ENCODE results near the gene OTOP3.
A peak's percentile ranks its signal among the peaks of the same experiment; 100 is the strongest.

The OTOP3 gene

GRCh38 chr17:74939534-74939933, 3.8 kb downstream of the OTOP3 start:
- no peak for DNase-seq (ENCODE audit: low spot score)

GRCh38 chr17:74941128-74941725, 5.5 kb downstream of the OTOP3 start:
- DNase-seq (ENCODE audit: low spot score), result no peak

DNA sequence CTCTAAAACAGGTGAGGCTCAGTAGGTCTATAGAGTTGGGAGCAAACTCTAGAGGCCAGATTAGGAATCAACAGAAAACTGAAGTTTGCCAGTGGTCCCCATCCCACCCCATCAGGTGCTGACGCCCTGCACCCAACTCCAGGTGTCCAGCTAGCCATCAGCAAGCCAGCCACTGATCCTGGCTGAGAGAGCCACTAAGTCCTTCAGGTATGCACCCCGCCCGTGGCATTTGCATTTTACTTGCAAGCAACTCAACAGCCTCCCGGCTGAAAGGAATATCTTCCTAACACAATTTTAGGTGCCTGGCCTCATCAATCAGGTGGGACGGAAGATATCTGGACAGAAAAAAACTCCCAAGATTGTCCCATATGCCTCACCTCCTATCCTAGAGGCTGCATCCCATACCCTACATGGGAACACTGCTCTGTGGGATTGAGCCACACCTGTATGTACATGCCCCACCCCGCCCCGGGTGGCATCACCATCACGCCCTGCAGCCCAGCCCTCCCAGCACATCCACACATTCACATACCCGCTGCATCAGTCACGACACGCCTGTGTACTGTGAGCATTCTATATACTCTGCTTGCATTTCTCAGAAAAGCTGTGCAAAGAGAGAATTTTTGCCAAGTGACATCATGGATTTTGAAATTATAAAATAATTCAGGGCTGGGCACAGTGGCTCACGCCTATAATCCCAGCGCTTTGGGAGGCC, 8.3 kb downstream of the OTOP3 start:
- DNase-seq (ENCODE audit: low spot score), result peak; percentile 14

DNA sequence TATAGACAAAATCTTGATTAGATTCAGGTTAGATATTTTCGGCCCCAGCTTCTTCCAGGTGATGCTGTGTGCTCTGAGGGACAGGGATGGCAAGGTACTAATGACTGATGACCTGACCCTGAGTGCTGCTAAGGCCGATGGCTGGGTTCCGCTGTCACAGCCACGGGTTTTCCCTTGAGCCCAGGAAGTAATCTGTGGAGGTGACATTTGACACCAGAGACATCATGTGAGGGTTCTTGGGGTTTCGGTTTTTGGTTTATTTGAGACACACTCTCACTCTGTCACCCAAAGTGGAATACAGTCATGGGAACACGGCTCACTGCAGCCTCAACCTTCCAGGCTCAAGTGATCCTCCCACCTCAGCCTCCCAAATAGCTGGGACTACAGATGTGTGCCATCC, 9.8 kb downstream of the OTOP3 start:
- no peak for DNase-seq (ENCODE audit: low spot score)

DNA sequence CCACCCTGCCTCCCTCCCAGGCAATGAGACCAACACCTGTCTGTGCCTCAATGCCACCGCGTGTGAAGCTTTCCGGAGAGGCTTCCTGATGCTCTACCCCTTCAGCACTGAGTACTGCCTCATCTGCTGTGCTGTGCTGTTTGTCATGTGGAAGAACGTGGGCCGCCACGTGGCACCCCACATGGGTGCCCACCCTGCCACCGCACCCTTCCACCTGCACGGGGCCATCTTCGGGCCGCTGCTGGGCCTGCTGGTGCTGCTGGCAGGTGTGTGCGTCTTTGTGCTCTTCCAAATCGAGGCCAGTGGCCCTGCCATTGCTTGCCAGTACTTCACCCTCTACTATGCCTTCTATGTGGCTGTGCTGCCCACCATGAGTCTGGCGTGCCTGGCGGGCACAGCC, 10.9 kb downstream of the OTOP3 start:
- no peak for DNase-seq (ENCODE audit: low spot score)

GRCh38 chr17:74947041-74947754, 11.5 kb downstream of the OTOP3 start:
- no peak for DNase-seq (ENCODE audit: low spot score)

GRCh38 chr17:74949455-74950115, 13.9 kb downstream of the OTOP3 start:
- DNase-seq (ENCODE audit: low spot score), result no peak

GRCh38 chr17:74950207-74950606, 14.5 kb downstream of the OTOP3 start:
- no peak for DNase-seq (ENCODE audit: low spot score)

DNA sequence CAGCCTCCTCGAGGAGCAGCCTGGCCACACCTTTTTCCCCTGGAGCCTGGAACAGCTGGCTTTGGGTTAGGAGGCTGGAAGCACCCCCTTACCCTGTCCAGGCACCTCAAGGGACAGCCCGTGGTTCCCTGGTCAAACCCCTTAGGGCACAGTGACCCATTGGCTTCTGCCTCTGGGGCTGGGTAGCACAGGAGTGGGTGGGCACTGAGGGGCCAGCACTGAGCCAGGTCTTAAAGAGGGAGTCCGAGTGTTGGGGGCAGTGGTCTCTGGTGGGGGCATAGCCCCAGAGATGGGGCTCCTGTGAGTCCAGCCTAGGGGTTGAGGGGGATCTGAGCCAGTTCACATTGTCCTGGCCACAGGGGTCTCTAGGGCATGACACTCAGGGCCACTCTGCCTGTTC, 15.4 kb downstream of the OTOP3 start:
- no peak for DNase-seq (ENCODE audit: low spot score)

DNA sequence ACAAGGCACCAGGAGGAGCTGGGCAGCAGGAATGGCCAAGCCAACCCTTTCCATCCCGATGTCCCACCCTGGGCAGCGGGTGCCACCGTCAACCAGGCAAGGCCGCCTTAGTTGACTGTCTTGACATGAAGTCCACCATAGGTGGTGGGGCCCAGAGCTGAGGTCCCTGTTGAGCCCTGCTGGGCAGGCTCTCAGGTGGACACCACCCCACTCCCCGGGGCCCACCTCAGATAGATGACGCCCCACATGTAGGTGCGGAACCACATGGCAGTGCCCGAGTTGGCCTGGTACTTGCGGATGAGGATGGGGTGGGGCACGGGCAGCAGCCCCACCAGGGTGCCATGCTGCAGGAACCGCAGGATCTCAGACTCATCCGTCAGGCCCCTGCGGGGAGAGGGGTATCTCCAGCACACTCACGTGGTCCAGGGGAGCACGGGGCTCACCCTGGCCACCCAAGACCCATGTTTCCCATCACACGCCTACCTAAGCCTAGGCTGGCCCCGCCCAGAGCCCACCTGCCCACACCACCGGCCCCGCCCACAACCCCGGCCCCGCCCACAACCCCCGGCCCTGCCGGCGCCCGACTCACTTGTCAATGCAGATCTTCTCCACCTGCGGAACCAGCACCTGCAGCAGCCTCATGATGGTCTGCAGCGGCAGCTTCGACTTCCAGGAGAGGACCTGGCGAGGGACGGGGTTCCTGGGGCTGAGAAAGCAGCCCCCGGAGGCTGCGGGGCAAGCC, 16.2 kb downstream of the OTOP3 start:
- no peak for DNase-seq (ENCODE audit: low spot score)

DNA sequence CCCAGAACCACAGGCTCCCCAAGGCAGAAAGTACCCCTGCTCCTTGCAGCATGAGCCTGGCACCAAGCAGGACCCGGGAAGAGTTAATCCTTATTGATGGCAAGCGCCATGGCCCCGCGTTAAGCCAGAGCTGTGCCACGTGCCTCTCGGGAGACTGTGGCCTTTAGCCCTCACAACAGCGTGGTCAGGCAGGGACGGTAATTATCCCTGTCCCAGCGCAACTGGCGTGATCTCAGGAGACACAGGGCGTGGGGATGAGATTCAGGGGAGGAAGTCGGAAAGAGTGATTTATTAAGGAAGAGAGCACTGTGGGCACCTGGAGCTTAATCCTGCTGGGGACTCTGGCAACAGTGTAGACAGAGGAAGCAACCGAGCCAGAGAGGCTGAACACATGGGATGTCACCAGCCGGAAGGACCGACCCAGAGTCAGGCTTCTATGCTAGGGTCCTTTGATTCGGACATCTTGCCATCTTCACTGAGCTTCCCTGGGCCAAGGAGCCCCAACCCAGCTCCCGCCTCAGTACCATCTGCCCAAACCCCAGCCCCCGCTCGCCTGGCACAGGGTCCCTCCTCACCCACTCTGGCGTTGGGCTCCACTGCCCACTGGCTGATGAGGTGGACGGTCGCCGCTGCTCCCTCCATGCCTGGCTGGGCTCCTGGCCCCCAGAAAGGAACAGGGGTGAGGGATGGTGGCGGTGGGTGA, 16.9 kb downstream of the OTOP3 start:
- no peak for DNase-seq (ENCODE audit: low spot score)

DNA sequence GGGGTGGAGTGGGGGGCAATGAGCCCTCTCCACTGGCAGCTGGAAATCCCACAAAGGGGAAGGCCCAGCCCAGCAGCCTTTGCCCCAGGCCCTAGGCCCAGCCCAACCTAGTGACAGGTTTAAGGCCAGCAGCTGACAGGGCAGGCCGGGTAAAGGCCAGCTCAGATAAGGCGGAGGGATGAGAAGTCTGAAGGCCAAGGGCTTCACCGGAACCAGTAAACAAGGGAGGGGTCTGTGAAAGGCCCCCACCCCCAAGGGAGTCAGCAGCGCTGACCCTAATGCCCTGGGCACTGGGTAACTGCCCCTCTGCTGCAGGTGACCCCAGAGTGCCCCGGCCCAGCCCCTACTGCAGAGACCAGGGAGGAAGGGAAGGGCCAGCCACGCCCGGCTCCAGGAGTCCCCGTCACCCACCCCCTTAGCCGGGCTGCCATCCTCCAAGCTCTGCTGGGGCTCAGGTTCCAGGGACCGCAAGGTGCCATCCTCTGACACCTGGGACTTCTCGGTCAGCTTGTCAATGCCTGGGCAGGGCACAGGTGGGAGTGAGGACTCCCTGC, 17.5 kb downstream of the OTOP3 start:
- DNase-seq (ENCODE audit: low spot score), result no peak

- no peak for DNase-seq (ENCODE audit: low spot score)
Measured at GRCh38 chr17:74954115-74954514, 18.4 kb downstream of the OTOP3 start.

GRCh38 chr17:74954665-74955421, 19.1 kb downstream of the OTOP3 start:
- no peak for DNase-seq (ENCODE audit: low spot score)

- no peak for DNase-seq (ENCODE audit: low spot score)
Measured at GRCh38 chr17:74956093-74956492, 20.4 kb downstream of the OTOP3 start.

DNA sequence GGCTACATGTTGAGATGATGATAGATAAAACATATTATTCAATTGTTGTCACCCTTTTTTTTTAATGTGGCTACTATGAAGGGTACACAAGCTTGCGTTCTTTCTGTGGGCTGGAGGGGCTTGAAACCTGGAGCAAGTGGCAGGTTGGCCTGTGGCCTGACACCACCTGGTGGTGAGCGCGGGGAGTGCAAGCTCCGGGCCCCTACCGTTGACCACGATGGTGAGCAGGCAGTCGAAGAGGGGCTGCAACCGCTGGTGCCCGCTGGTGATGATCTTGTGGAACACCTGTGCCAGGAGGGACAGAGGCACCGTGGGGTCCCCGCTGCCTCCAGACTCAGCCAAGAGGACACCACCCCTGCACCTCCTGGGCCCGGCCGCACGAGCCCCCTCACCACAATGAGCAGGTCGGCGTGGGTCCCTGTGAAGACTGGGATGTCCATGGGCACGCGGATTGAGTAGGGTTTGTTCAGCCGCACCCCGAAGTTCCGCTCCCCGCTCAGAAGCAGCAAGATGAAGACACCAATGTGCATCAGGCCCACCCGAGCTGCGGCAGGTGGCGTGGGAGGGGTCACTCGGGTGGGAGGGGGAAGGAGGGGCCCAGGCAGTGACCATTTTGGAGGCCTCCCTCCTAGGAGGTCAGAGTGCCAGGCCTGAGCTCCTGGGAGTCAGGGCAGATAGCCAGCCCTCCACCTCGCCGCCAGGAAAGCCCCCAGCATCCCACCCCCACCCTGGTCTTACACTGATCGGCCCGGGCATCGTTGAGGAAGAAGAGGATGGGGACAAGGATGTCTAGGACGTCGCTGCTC, 22.4 kb downstream of the OTOP3 start:
- peak; percentile 53 for DNase-seq (ENCODE audit: low spot score)

GRCh38 chr17:74959826-74960515, 24.3 kb downstream of the OTOP3 start:
- peak; percentile 21 for DNase-seq (ENCODE audit: low spot score)

DNA sequence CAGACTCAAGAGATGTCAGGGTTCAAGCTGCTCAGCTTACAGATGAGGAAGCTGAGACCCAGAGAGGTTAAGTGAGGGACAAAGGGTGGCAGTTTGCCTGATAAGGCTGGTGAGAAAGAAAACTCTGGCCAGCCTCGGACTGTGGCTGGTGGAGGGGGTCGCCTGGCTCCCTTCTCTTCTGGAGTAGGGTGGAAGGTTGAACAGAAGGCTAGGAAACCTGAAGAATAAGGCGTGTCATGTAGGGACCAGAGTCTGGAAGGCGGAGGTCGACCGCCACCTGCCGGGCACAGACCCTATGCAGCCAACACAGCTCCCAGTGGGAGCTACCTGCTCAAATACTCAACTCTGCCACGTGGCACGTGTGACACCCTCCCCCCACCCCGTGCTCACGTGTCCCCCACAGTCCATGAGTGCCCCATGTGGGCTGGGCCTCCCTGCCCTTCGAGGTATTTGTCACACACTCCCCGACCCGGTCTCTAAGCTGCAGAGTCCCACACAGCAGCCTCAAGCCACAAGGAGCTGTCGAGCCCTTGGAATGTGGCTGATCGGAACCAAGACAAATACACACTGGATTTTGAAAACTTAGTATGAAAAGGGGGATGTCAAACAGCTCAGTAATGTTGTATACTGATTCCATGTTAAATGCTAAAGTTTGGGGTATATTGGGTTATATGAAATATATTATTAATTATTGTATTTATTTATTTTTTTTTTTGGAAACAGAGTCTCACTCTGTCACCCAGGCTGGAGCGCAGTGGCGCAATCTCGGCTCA, 25.1 kb downstream of the OTOP3 start:
- peak; percentile 62 for DNase-seq (ENCODE audit: low spot score)

All from kidney tubule cell (primary cell).